ENCODE results near the gene PRPF19. TPM values are rescaled to one million over a fixed set of nuclear protein-coding genes. Genes with fewer than 3 reads are reported as not detected.

The PRPF19 gene
- total and polyA plus RNA-seq, 9 of the 15 experiments (the other 6 are each of a cell fraction or from before 2014, with no cell fraction given) = 9.4 to 212 (median 73.2) TPM

GRCh38 chr11:60870276-60870675 is 36.1 kb downstream of the PRPF19 start:
- peak in 2 of 4 experiments; percentile 42 to 55 for DNase-seq (ENCODE audit: extremely low read depth in 1 of 4, low spot score in 3 of 4)
- 60% methylated on average over 3 of the region's 3 CpGs for WGBS (ENCODE audit: insufficient coverage, low coverage, missing lambda C conversion rate)
- no peak overlapping the region for H3K4me3 ChIP-seq
- H4K20me1 ChIP-seq (replicated peaks; ENCODE audit: control insufficient read depth, insufficient read depth, low read length) = no peaks in the 10 kb centered on the region; the same call in 1 of the 2 replicates
- no peaks in the 10 kb centered on the region for H3K27me3 ChIP-seq (ENCODE audit: control insufficient read depth in 2 of 2, insufficient read depth in 2 of 2, low read length in 2 of 2)
- no peak overlapping the region for H2AFZ ChIP-seq (ENCODE audit: low read depth, low read length)
- in situ Hi-C loops (cut with MboI) = no loop called here
- H3K9ac ChIP-seq (ENCODE audit: insufficient read depth in 1 of 2, low read depth in 2 of 2, low read length in 2 of 2) = no peak overlapping the region
- no peak for ATAC-seq
- no peaks in the 10 kb centered on the region for H3K9me1 ChIP-seq (ENCODE audit: control insufficient read depth, insufficient read depth, low read length)
- no peaks in the 10 kb centered on the region for H3K36me3 ChIP-seq (ENCODE audit: control insufficient read depth, insufficient read depth, low read length)
- no peak overlapping the region for H3K27ac ChIP-seq (ENCODE audit: extremely low read depth, low read depth, low read length)
- intact Hi-C loops (cut with micrococcal nuclease) = no loop called here
- no TSS peak for BruUV-seq (replicated peaks)
- ChIA-PET POLR2A (interaction anchor here (1.1 kb wide), 1 partner anchor 8 kb away, joined by 3 read pairs; no protein-coding TSS in a partner anchor), CTCF (ENCODE audit: low intra/inter-chr PET ratio) (no interaction called here)
- no peak overlapping the region for H3K4me2 ChIP-seq (ENCODE audit: insufficient read depth, low read length)
- no peaks in the 10 kb centered on the region for H3K79me2 ChIP-seq (ENCODE audit: control insufficient read depth, insufficient read depth, low read length)
- TF ChIP-seq STAT5A (IDR thresholded peaks at IDR 0.05; ENCODE audit: borderline replicate concordance, low read length) = no peak
- no peak for TF ChIP-seq ZBTB12 (CRISPR knock-in tag; IDR thresholded peaks at IDR 0.05)
- peak; percentile 93 for TF ChIP-seq RFX1 (IDR thresholded peaks at IDR 0.05)
- no peak for TF ChIP-seq ZNF184 (CRISPR knock-in tag; IDR thresholded peaks at IDR 0.05)
- TF ChIP-seq MXI1 (IDR thresholded peaks at IDR 0.05; ENCODE audit: low read depth, low read length) = peak; percentile 71
- peak in 1 of 2 experiments; percentile 62; a peak in 1 of 4 replicates for TF ChIP-seq CSDE1 (IDR thresholded peaks at IDR 0.05)
- TF ChIP-seq WHSC1 (IDR thresholded peaks at IDR 0.05; ENCODE audit: low read length) = no peak
- no peak for TF ChIP-seq ZNF551 (CRISPR knock-in tag; IDR thresholded peaks at IDR 0.05)
- no peak for TF ChIP-seq NR2F6 (CRISPR knock-in tag; IDR thresholded peaks at IDR 0.05)
- peak; percentile 93 for TF ChIP-seq MYNN (IDR thresholded peaks at IDR 0.05)
- TF ChIP-seq MYNN (CRISPR knock-in tag; IDR thresholded peaks at IDR 0.05) = no peak
- no peak for TF ChIP-seq MEF2A (IDR thresholded peaks at IDR 0.05; ENCODE audit: control insufficient read depth, low read depth, low read length)
- no peak for TF ChIP-seq E2F5 (CRISPR knock-in tag; IDR thresholded peaks at IDR 0.05)
- no peak for TF ChIP-seq ZSCAN29 (IDR thresholded peaks at IDR 0.05)
- TF ChIP-seq CTCF (IDR thresholded peaks at IDR 0.05 in 2 of 3, conservative IDR thresholded peaks at IDR 0.05 in 1 of 3; ENCODE audit: insufficient read depth in 2 of 3, low read depth in 1 of 3, low read length in 3 of 3) = no peak
- TF ChIP-seq SUPT5H (IDR thresholded peaks at IDR 0.05) = no peak
- H3K4me1 ChIP-seq (replicated peaks in 1 of 2; ENCODE audit: control insufficient read depth in 2 of 2, insufficient read depth in 2 of 2, low read length in 2 of 2) = peaks cover 9 to 26% of the 10 kb centered on the region in 2 experiments
- no peak for FAIRE-seq
- H3K9me3 ChIP-seq (replicated peaks; ENCODE audit: control insufficient read depth, insufficient read depth, low read depth, low read length) = no peaks in the 10 kb centered on the region
